Right forelimb (tissue), 1 donor: ENCODE data around the gene LAMA4.

Experiments
- DNase-seq: peaks from one replicate; pipeline ENCODE4 v3.0.0-alpha.2; 2018

The LAMA4 gene

GRCh38 chr6:112065426-112065986 is 188.9 kb downstream of the LAMA4 start:
- DNase-seq = no peak

DNA sequence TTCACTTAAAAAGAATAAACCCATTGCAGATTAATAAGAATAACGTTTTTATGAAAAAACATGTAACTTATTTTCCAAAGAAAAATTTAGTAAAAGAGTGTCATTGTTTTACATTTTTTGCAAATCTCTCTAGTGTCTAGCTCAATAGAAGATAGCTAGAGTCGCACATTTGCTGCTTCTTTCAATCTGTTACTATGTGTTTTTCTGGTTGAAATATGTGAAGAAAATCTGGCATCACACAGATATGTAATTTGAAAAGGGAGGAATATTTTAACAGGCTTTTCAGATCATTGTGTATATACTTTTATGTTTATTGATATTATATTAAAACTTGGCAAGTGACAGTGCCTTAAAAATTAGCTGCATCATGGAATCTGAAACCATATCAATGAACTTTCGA is 191.4 kb downstream of the LAMA4 start:
- DNase-seq = no peak

DNA sequence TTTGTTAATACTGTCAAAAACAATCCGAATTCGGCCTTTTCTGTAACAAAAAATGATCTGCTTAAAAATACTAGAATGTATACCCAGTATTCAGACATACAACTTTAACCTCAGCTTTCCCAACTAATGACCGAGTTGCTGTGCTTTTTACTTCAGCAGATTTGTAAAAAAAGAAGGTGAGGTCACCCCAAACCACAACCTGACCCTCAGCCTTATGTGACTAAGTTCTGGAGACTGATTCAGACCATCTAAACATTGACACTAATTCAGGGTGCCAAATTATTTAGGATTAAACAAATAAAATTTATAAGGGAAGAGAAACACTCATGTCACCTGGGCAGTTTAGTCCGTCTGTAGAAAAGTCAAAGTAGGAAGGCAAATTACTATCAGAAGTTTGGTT is 192.8 kb downstream of the LAMA4 start:
- no peak for DNase-seq
